Measurements from ENCODE around the gene DNAJC7.

GRCh38 chr17:42051645-42052044 is 34.4 kb upstream of the DNAJC7 start:
- no peak for TF ChIP-seq POLR2A (IDR thresholded peaks at IDR 0.05)
- no peak for TF ChIP-seq CTCF (IDR thresholded peaks at IDR 0.05)
- TF ChIP-seq POLR2AphosphoS5 (IDR thresholded peaks at IDR 0.05), result no peak

Data from upper lobe of left lung (tissue), 4 donors.